HepG2 (cell line): ENCODE data around the gene CDK5RAP2.

ENCODE experiments used
- E2F5 ChIP-seq: sonication (generic); formaldehyde crosslinking; conservative IDR thresholded peaks from 2 replicates; pipeline ENCODE4 v1.4.0; 2020; ENCODE audit warnings: missing genetic modification reagents
- GABPA ChIP-seq, 2 experiments: IDR thresholded peaks; 2 replicates each; pipeline ENCODE4 v1.6.1; 2011 to 2016; ENCODE audit warnings: low read depth in 2 of 2, low read length in 1 of 2, missing biosample characterization in 1 of 2, missing genetic modification characterization in 1 of 2
- PLSCR1 ChIP-seq: sonication (generic); formaldehyde crosslinking; IDR thresholded peaks from 2 replicates; pipeline ENCODE4 v1.5.0; 2020; ENCODE audit warnings: missing genetic modification reagents, mild to moderate bottlenecking, borderline replicate concordance
- PRDM10 ChIP-seq: sonication (generic); formaldehyde crosslinking; IDR thresholded peaks from 2 replicates; pipeline ENCODE4 v1.4.0; 2020; ENCODE audit warnings: low read depth, missing genetic modification reagents
- PRPF4 ChIP-seq: fragments of 200-400 bp; formaldehyde crosslinking; IDR thresholded peaks from 2 replicates; pipeline ENCODE4 v1.6.1; 2016; ENCODE audit warnings: low read length, low read depth; ENCODE audit not compliant: poor library complexity, severe bottlenecking
- SP1 ChIP-seq, 2 experiments: fragments of 450-650 bp in 1 of 2; sonication (generic) in 1 of 2; formaldehyde crosslinking in 1 of 2; IDR thresholded peaks; 2 replicates each; pipeline versions ENCODE4 v1.4.0 to v1.6.1; 2016 to 2020; ENCODE audit warnings: missing genetic modification reagents in 1 of 2
- TEAD3 ChIP-seq: optimal IDR thresholded peaks from 2 replicates; pipeline ENCODE3; 2016; ENCODE audit warnings: borderline replicate concordance
- ZNF205 ChIP-seq: IDR thresholded peaks from 2 replicates; pipeline ENCODE4 v1.6.1; 2018; ENCODE audit warnings: missing biosample characterization, missing genetic modification reagents

- TF ChIP-seq GABPA (IDR thresholded peaks at IDR 0.05; ENCODE audit: low read depth, low read length): no peak
- no peak for TF ChIP-seq GABPA (CRISPR knock-in tag; IDR thresholded peaks at IDR 0.05; ENCODE audit: low read depth)
- no peak for TF ChIP-seq ZNF205 (CRISPR knock-in tag)
- no peak for TF ChIP-seq E2F5 (CRISPR knock-in tag)
- no peak for TF ChIP-seq PRPF4
- no peak for TF ChIP-seq TEAD3 (CRISPR knock-in tag)
- TF ChIP-seq SP1 (IDR thresholded peaks at IDR 0.05): no peak
- no peak for TF ChIP-seq SP1 (CRISPR knock-in tag; IDR thresholded peaks at IDR 0.05)
- TF ChIP-seq PRDM10 (CRISPR knock-in tag): no peak
- no peak for TF ChIP-seq PLSCR1 (CRISPR knock-in tag)
These were observed 115.0 kb downstream of the CDK5RAP2 start for GRCh38 chr9:120464887-120465421.
